ENCODE data around the gene GBA3. TPM values are rescaled to one million over a fixed set of nuclear protein-coding genes. Genes with fewer than 3 reads are reported as not detected.

GBA3 gene
- total RNA-seq, 1 donor from 2014 or later, result not detected

- Mint-ChIP-seq H3K36me3 (ENCODE audit: low read depth, unreplicated experiment) (no peaks in the 10 kb centered on the region), H3K4me3 (ENCODE audit: unreplicated experiment) (no peak overlapping the region), H3K27me3 (ENCODE audit: unreplicated experiment) (no peaks in the 10 kb centered on the region), H3K27ac (ENCODE audit: unreplicated experiment) (no peak overlapping the region), H3K9me3 (ENCODE audit: unreplicated experiment) (no peaks in the 10 kb centered on the region), H3K4me1 (ENCODE audit: unreplicated experiment) (peaks cover 8% of the 10 kb centered on the region)
- no peak for DNase-seq (ENCODE audit: low spot score)
- TF ChIP-seq CTCF (IDR thresholded peaks at IDR 0.05; ENCODE audit: unreplicated experiment), result no peak
Observed at GRCh38 chr4:22707390-22707789, 14.7 kb downstream of the GBA3 start.

- no peak overlapping the region for H3K4me3 Mint-ChIP-seq (ENCODE audit: unreplicated experiment)
- H3K4me1 Mint-ChIP-seq (ENCODE audit: unreplicated experiment), result no peaks in the 10 kb centered on the region
- H3K27me3 Mint-ChIP-seq (ENCODE audit: unreplicated experiment), result no peaks in the 10 kb centered on the region
- H3K27ac Mint-ChIP-seq (ENCODE audit: unreplicated experiment), result no peak overlapping the region
- TF ChIP-seq CTCF (IDR thresholded peaks at IDR 0.05; ENCODE audit: unreplicated experiment), result no peak
- no peaks in the 10 kb centered on the region for H3K36me3 Mint-ChIP-seq (ENCODE audit: low read depth, unreplicated experiment)
- H3K9me3 Mint-ChIP-seq (ENCODE audit: unreplicated experiment), result no peaks in the 10 kb centered on the region
- no peak for DNase-seq (ENCODE audit: low spot score)
Observed at GRCh38 chr4:22708961-22709360, 16.2 kb downstream of the GBA3 start.

- Mint-ChIP-seq H3K4me1 (ENCODE audit: unreplicated experiment) (no peaks in the 10 kb centered on the region), H3K27ac (ENCODE audit: unreplicated experiment) (no peak overlapping the region)
Observed at GRCh38 chr4:22712105-22712504, 19.4 kb downstream of the GBA3 start.

GRCh38 chr4:22712529-22712928, 19.8 kb downstream of the GBA3 start:
- no peaks in the 10 kb centered on the region for H3K27me3 Mint-ChIP-seq (ENCODE audit: unreplicated experiment)
- no peak overlapping the region for H3K4me3 Mint-ChIP-seq (ENCODE audit: unreplicated experiment)
- H3K9me3 Mint-ChIP-seq (ENCODE audit: unreplicated experiment), result no peaks in the 10 kb centered on the region

More at GRCh38 chr4:22712105-22712504, 19.4 kb downstream of the GBA3 start:
- H3K36me3 Mint-ChIP-seq (ENCODE audit: low read depth, unreplicated experiment), result no peaks in the 10 kb centered on the region
- no peaks in the 10 kb centered on the region for H3K9me3 Mint-ChIP-seq (ENCODE audit: unreplicated experiment)
- DNase-seq (ENCODE audit: low spot score), result no peak
- no peak overlapping the region for H3K4me3 Mint-ChIP-seq (ENCODE audit: unreplicated experiment)
- no peaks in the 10 kb centered on the region for H3K27me3 Mint-ChIP-seq (ENCODE audit: unreplicated experiment)
- TF ChIP-seq CTCF (IDR thresholded peaks at IDR 0.05; ENCODE audit: unreplicated experiment), result no peak

GRCh38 chr4:22713841-22714240, 21.1 kb downstream of the GBA3 start:
- no peaks in the 10 kb centered on the region for H3K9me3 Mint-ChIP-seq (ENCODE audit: unreplicated experiment)
- H3K36me3 Mint-ChIP-seq (ENCODE audit: low read depth, unreplicated experiment), result no peaks in the 10 kb centered on the region
- DNase-seq (ENCODE audit: low spot score), result no peak

More at GRCh38 chr4:22712529-22712928, 19.8 kb downstream of the GBA3 start:
- Mint-ChIP-seq H3K27ac (ENCODE audit: unreplicated experiment) (no peak overlapping the region), H3K4me1 (ENCODE audit: unreplicated experiment) (no peaks in the 10 kb centered on the region), H3K36me3 (ENCODE audit: low read depth, unreplicated experiment) (no peaks in the 10 kb centered on the region)
- TF ChIP-seq CTCF (IDR thresholded peaks at IDR 0.05; ENCODE audit: unreplicated experiment), result no peak
- DNase-seq (ENCODE audit: low spot score), result no peak

More at GRCh38 chr4:22713841-22714240, 21.1 kb downstream of the GBA3 start:
- no peak overlapping the region for H3K4me3 Mint-ChIP-seq (ENCODE audit: unreplicated experiment)
- H3K27ac Mint-ChIP-seq (ENCODE audit: unreplicated experiment), result no peak overlapping the region
- no peaks in the 10 kb centered on the region for H3K4me1 Mint-ChIP-seq (ENCODE audit: unreplicated experiment)
- H3K27me3 Mint-ChIP-seq (ENCODE audit: unreplicated experiment), result no peaks in the 10 kb centered on the region
- no peak for TF ChIP-seq CTCF (IDR thresholded peaks at IDR 0.05; ENCODE audit: unreplicated experiment)
